ENCODE data around the gene FBN2.

Gene FBN2

DNA sequence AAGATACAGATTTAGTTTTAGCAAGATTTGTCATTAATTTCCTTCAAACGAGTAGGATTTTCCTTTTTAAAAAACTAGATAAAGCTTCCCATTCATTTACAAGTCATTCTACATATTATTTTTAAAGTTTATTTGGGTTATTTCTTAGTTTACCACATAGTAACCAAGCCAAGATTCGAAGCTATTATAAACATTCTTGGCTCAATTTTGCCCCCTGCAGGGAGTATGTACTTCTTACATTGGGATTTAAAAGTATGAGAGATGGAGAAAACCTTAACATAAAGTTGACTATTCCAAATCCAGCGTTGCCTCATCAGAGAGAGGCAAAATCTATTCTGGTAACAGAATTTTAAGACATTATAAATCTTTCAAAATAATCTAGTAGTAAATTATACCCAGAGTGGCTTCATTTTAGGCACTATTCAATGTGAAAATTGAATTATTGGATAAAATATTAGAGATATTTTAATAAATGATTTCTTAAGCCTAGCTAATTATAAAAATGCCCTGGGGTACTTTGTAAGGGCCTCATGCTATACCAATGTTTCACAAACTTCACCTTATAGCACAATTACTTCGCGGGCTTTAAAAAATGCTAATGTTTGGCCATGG, 39.1 kb downstream of the FBN2 start:
- TF ChIP-seq CTCF (IDR thresholded peaks at IDR 0.05; ENCODE audit: low read depth, low read length), result peak; percentile 43
- peak; percentile 83 to 88 for DNase-seq (ENCODE audit: low read depth in 2 of 2)
- H3K4me3 ChIP-seq (replicated peaks in 1 of 2; ENCODE audit: low read depth in 2 of 2, low read length in 2 of 2), result no peak overlapping the region

GRCh38 chr5:128494516-128494915, 43.5 kb downstream of the FBN2 start:
- H3K4me3 ChIP-seq (replicated peaks in 1 of 2; ENCODE audit: low read depth in 2 of 2, low read length in 2 of 2), result no peak overlapping the region
- peak; percentile 12 for TF ChIP-seq CTCF (IDR thresholded peaks at IDR 0.05; ENCODE audit: low read depth, low read length)
- DNase-seq (ENCODE audit: low read depth in 2 of 2), result no peak

DNA sequence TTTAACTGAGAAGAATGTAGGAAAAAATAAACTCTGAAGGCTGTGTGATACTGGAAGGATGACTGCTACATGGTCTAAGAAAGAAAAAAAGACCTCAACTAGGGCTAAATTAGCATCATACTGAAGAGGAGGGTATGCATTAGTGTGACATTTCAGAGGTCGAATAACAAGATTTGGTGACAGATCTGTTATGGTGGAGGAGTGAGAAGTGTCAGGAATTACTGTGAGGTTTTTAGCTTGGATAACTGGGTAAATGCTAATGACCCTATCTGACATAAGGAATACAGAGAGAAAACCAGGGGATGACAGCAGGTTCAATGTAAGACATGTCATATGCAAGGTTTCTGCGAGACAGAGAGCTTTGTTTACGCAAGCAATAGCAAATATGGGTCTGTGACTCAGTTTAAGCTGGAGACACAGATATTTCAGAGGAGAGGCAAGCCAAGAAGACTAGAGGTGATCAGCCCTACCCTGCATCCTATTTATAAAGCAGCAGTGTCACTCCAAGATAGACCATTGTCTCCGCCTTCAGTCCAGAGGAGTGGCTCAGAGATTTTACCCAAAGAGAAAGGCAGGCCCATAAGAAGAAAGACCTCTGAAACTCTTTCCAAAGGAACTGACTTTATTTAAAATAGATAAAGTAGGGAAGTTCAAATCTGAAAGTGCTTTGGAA, 44.3 kb downstream of the FBN2 start:
- no peak overlapping the region for H3K4me3 ChIP-seq (replicated peaks in 1 of 2; ENCODE audit: low read depth in 2 of 2, low read length in 2 of 2)
- TF ChIP-seq CTCF (IDR thresholded peaks at IDR 0.05; ENCODE audit: low read depth, low read length), result no peak
- no peak for DNase-seq (ENCODE audit: low read depth in 2 of 2)

DNA sequence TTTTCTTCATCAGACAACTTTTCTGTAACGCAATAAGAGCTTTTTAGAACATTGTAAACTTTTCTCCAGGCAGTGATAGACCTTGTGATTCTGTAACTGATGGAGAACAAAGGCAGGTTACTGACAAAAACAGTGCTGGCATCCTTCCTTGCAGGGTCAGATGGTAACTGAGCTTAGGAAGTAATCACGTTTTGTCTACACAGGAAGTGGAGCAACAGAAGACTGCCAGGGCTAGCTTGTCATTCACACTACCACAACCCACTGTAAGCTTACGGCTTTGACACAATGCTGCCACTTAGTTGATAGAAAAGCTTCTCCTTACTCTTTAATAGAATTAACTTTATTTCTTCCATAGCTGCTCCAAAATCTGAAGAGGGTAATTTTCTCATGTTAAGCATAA, 46.8 kb downstream of the FBN2 start:
- no peak overlapping the region for H3K4me3 ChIP-seq (replicated peaks in 1 of 2; ENCODE audit: low read depth in 2 of 2, low read length in 2 of 2)
- peak; percentile 33 to 46 for DNase-seq (ENCODE audit: low read depth in 2 of 2)
- no peak for TF ChIP-seq CTCF (IDR thresholded peaks at IDR 0.05; ENCODE audit: low read depth, low read length)

GRCh38 chr5:128490761-128491160, 47.3 kb downstream of the FBN2 start:
- TF ChIP-seq CTCF (IDR thresholded peaks at IDR 0.05; ENCODE audit: low read depth, low read length), result no peak
- DNase-seq (ENCODE audit: low read depth in 2 of 2), result peak in 1 of 2 donors; percentile 28
- H3K4me3 ChIP-seq (replicated peaks in 1 of 2; ENCODE audit: low read depth in 2 of 2, low read length in 2 of 2), result no peak overlapping the region

- H3K4me3 ChIP-seq (replicated peaks in 1 of 2; ENCODE audit: low read depth in 2 of 2, low read length in 2 of 2), result no peak overlapping the region
- peak in 1 of 2 donors; percentile 62 for DNase-seq (ENCODE audit: low read depth in 2 of 2)
- no peak for TF ChIP-seq CTCF (IDR thresholded peaks at IDR 0.05; ENCODE audit: low read depth, low read length)
Measured at GRCh38 chr5:128487041-128487440, 51.0 kb downstream of the FBN2 start.
